Eye (tissue), 1 donor: ENCODE data around the gene ZIC4.

Source experiments
- DNase-seq: peaks from one replicate; pipeline ENCODE4 v3.0.0-alpha.2; 2015

The ZIC4 gene

GRCh38 chr3:147341727-147342126 is 64.6 kb downstream of the ZIC4 start:
- no peak for DNase-seq

- no peak for DNase-seq
Observed at GRCh38 chr3:147336543-147337278, 69.6 kb downstream of the ZIC4 start.
